Glomerular visceral epithelial cell (primary cell): ENCODE results near the gene RECQL5.
"Not testable (repeated sequence)": the region's sequence is repeated elsewhere in the genome, so short reads cannot be mapped to it uniquely, and the experiment has no call there.

Source experiments
- DNase-seq: peaks from one replicate; pipeline ENCODE4 v3.0.0-alpha.2; 2016; ENCODE audit errors: extremely low spot score

Gene RECQL5

DNA sequence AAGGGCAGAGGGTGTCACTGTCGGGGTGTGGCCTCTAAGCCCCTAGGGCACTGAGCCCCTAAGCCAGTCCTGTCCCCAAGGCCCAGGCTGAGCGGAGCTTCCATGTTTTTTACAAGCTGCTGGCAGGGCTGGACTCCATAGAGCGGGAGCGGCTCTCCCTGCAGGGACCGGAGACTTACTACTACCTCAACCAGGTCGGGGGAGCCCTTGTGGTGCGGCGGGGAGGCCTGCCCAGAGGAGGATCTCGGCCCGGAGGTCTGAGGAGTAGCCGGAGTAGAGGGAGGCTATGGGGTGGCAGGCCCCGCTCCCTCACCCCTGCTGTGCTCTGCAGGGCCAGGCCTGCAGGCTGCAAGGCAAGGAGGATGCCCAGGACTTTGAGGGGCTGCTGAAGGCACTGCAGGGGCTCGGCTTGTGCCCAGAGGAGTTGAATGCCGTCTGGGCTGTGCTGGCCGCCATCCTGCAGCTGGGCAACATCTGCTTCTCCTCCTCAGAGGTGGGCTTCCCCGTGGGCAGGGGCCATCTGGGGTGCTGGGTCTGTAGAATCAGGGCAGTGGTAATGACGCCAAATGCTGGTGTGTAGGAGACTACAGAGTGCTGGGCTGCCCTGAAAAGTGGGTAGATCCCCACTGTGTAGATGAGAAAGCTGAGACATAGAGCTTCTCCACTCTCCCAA, 74.5 kb downstream of the RECQL5 start:
- no peak for DNase-seq

DNA sequence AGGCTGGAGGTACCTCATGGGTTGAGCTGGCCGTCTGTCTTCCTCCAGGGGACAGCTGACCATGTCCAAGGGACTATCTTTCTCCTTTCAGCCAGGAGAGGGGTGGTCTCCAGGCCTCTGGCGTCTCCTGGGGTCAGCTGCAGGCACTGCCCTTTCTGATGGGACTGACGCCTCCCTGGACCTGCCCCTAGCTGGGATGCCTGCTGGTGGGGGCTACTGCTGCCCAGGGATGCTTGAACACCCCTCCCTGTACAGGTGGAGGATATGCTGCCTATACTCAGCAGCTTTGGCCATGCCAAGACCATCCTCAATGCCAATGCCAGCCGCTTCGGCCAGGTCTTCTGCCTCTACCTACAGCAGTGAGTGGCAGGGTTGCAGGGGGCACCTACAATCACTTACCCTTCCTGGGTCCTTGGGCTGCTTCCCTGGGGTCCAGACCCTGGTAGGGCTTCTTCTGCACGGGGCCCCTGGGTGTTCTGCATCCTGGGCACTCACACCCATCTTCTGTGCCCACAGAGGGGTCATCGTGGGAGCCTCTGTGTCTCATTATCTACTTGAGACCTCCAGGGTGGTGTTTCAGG, 75.1 kb downstream of the RECQL5 start:
- DNase-seq, result no peak

DNA sequence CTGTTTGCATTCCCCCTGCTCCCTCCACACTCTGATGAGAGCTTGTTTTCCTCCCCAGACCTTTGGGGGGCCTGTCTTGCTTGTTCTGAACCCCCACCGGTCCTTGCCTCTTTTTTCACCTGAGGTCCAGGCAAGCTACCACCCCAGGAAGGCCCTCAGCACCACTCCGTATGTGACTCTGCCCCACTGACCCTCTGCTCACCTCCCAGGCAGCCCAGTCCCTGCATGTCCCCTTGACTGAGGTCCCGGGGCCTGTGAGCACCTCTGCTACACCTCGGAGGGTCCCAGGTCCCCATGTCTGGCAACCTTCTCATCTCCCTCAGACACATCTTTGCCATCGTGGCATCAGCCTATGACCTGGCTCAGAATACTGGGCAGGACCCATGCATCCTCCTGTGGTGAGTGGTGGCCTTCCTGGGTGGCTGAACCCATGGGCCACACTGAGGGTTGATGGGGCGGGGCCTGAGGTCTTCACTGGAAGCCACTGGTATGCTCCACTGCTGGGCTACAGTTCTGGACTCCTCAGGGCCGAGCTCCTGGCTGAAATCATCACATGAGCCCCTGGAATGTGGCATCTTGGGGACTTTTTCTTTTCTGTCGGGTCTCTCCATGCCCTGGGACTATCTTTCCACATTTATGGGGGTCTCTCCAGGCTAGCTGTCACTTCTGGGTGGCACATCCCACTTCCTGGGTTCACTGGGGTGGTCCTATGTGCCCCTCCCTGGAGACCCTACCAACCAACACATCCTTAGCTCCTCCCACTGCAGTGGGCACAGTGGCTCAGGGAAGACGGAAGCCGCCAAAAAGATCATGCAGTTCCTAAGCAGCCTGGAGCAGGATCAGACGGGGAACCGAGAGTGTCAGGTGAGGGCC, 75.9 kb downstream of the RECQL5 start:
- DNase-seq, result no peak

DNA sequence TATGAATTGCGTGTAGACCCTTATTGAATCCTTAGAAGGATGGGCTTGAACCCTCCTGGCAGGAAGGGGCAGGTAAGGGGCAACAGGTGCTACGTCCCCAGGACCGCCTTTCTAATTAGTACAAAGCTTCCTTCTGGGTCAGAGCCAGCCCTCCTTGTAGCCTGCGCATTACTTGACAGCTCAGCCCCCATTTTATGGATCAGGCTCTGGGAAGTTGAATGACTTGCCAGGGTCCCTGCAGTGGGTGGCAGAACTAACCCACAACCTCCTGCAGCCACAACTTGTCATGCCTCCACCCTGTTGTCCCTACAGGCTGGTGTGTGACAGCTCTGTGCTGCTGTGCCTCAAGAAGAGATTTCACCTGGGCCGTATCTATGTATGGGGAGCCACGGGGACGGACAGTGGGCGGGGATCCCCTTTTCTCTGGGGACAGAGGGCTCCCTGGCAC, 76.6 kb downstream of the RECQL5 start:
- no peak for DNase-seq

DNA sequence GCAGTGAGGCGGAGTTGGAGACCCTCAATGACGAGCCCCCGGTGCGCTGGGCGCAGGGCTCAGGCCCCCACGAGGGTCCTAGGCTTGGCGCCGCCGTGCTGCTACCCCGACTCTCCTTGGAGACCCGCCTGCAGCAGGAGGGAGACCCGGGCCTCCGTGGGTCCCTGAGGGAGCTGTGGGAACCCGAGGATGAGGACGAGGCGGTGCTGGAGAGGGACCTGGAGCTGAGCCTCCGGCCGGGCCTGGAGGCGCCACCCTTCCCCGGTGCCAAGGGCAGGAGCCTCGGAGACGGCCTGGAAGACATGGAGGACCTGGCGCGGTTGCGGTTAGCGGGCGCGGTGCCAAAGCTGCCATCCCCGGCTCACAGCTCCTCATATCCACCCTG, 77.0 kb downstream of the RECQL5 start:
- DNase-seq, result no peak

DNA sequence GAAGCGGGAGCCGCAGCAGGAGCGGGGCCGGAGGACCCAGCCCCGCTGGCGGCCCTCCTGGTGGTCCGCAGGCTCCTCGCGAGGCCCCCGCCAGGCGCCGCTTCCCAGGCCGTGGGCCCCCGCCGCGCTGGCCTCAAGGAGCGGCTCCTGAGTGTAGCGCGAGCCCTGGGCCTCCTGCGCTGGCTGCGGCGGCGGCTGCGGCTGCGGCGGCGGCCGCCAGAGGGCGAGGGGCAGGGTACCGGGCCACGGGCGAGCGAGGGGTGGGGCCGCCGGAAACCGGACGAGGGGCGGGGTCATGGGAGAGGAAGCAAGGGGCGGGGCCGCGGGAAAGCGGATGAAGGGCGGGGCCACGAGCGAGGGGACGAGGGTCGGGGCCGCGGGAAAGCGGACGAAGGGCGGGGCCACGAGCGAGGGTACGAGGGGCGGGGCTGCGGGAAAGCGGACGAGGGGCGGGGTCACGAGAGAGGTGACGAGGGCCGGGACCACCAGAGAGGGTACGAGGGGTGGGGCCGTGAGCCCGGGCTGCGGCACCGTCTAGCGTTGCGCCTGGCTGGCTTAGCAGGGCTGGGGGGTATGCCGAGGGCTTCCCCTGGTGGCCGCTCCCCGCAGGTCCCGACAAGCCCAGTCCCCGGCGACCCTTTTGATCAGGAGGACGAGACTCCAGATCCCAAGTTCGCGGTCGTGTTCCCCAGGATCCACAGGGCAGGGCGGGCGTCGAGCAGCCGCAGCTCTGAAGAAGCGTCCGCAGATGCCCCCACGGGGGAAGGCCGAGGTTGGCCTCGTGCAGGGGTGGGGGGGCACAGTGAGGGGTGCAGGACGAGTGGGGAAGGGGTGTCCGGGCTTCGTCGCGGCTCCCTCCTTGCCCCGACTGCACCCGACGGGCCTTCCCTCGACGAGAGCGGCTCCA, 77.7 kb downstream of the RECQL5 start:
- peak; percentile 91 for DNase-seq

DNA sequence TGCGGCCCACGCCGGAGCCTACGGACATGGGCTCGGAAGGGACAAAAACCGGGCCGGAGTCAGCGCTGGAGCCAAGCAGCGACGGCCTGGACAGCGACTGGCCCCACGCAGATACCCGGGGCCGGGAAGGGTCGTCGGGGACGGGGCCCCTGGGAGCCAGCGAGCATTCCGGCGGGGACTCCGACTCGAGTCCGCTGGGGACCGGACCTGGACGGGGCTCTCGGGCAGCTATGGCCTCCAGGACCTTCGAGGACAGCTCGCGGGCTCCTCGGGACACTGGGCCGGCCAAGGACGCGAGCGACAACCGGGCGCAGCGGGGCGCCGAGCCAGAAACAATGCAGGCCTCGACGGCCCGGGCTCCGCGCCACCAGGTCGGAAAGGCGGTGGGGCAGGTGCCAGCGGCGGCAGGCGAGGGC, 78.3 kb downstream of the RECQL5 start:
- no peak for DNase-seq

DNA sequence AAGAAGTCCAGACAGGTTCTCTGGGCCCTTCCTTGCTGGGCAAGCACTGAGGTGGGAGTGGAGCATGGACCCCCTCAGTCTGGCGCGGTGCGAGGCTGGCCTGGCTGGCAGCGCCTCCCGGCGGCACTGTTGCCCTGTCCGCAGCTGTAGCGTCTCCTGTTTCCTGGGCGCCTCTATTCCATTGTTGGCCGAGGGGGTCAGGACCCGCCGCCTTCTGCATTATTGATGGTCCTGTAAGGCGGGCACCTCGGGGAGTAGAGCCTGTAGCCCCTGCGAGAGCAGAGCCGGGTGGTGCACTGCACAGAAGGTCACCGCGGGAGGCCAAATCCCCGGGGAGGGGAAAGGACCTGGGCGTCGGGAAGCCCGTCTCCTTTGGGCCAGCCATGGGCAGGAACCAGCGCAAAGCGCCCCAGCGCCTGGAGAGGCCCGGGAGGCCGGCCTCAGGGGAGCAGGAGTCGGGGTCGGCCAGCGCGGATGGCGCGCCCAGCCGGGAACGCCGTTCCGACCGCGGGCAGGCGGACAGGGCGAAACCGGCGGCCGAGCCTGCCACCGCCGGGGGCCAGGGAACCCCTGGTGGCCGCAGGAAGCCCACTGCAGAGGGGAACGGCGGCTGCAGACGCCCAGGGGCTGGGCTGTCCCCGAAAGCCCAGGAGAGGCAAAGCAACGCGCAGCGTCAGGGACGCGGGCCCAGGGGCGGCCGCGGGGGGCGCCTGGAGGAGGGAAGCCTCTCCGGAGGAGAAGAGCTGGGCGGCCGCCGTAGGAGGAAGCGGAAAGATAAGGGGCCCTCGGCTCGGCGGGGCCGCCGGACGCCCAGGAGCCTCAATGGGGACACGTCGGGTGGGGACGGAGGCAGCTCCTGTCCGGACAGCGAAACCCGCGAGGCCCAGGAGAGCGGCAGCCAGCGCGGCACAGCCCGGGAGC, 79.0 kb downstream of the RECQL5 start, which contains the start of gene MYO15B:
TSS of gene MYO15B (plus strand) at position 126 of the 921 bp plus-strand sequence. CDS start at position 384, 258 bp downstream.
- DNase-seq, result no peak

DNA sequence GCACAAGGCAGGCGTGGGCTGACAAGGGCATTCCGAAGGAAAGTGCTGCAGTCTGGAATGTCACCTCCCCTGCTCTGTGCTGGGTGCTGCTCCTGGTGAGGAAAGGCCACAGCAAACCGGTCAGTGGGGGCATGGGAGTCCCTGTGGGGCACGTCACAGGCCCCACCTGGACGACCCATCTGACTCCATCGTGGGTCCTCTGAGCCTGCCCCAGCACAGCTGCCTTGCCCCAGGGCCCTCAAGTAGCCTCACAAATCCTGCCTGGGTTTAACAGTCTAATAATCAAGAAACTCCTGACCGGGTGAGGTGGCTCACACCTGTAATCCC, 82.1 kb downstream of the RECQL5 start:
- no peak for DNase-seq

DNA sequence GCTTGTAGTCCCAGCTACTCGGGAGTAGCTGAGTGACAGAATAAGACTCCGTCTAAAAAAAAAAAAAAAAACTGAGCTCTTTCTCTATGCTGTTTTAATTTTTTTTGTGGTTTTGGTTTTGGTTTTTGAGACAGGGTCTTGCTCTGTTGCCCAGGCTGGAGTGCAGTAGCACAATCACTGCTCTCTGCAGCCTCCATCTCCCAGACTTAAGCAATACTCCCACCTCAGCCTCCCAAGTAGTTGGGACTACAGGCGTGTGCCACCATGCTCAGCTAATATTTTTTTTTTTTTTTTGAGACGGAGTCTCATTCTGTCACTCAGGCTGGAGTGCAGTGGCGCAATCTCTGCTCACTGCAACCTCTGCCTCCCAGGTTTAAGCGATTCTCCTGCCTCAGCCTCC, 83.8 kb downstream of the RECQL5 start:
- not testable (repeated sequence) for DNase-seq

DNA sequence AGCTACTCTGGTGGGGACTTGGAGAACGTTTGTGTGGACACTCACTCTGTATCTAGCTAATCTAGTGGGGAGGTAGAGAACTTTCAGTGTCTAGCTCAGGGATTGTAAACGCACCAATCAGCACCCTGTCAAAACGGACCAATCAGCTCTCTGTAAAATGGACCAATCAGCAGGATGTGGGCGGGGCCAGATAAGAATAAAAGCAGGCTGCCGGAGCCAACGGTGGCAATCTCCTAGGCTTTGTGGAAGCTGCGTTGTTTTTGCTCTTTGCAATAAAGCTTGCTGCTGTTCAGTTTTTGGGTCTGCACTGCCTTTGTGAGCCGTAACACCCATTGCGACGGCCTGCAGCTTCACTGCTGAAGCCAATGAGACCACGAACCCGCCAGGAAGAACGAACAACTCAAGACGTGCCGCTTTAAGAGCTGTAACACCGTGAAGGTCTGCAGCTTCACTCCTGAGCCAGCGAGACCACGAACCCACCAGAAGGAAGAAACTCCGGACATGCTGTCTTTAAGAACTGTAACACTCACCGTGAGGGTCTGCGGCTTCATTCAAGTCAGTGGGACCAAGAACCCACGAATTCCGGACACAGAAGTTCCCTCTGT, 85.7 kb downstream of the RECQL5 start:
- not testable (repeated sequence) for DNase-seq
